Stimulated activated CD4-positive, alpha-beta T cell treated with anti-CD3 and anti-CD28 coated beads, Interleukin-1b, Interleukin-23, amount 100 ng/mL, for 4 hours (primary cell): ENCODE results near the gene CDNF.
"Not testable (repeated sequence)": the region's sequence is repeated elsewhere in the genome, so short reads cannot be mapped to it uniquely, and the experiment has no call there.

Experiments
- DNase-seq, 2 donors: peaks; one replicate each; pipeline ENCODE4 v3.0.0-alpha.2; 2020; ENCODE audit warnings: low read depth in 2 of 2

Gene CDNF

GRCh38 chr10:14837757-14838581, at the start of gene CDNF, which contains the start of the genes HSPA14 and MSANTD7:
CDNF (minus strand) TSS chr10:14838037; CDS start chr10:14837946, 91 bp downstream.
HSPA14 (plus strand) TSS chr10:14838306; CDS start chr10:14838403, 97 bp downstream.
MSANTD7 (plus strand) TSS chr10:14838306; CDS start chr10:14842285, 3,979 bp downstream.
- peak; percentile 99 for DNase-seq

GRCh38 chr10:14884082-14884481, 46.2 kb upstream of the CDNF start:
- no peak for DNase-seq

DNA sequence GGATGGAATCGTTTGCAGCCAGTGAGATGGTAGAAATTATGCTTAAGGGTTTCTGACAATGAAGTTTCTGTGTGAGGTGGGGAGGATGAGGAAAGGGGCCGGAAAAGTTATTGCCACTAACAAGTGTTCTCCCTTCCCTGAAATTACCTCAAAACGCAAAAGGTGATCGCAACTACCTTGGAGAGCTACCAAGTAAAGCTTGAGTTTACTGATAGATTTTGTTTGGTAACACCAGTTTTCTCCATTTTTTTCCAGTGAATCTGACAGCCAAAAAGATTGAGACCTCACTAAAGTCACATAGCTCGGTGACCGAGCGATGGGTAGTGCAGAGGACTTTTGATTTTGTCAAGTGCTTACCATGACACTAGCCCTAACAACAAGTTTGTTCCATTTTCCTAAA, 42.4 kb upstream of the CDNF start:
- DNase-seq: no peak

DNA sequence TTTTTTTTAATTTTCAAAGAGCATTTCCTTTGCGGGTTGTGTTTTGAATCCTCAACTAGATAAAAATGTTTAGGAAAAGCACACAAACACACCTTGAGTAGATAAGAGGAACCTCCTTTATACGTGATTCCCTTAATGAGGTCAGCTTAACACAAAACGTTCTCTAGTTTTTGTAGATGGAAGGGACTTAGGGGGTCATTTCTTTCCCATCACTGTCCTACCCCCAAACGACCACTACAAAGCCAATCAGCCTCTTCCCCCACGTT, 42.0 kb upstream of the CDNF start:
- no peak for DNase-seq

DNA sequence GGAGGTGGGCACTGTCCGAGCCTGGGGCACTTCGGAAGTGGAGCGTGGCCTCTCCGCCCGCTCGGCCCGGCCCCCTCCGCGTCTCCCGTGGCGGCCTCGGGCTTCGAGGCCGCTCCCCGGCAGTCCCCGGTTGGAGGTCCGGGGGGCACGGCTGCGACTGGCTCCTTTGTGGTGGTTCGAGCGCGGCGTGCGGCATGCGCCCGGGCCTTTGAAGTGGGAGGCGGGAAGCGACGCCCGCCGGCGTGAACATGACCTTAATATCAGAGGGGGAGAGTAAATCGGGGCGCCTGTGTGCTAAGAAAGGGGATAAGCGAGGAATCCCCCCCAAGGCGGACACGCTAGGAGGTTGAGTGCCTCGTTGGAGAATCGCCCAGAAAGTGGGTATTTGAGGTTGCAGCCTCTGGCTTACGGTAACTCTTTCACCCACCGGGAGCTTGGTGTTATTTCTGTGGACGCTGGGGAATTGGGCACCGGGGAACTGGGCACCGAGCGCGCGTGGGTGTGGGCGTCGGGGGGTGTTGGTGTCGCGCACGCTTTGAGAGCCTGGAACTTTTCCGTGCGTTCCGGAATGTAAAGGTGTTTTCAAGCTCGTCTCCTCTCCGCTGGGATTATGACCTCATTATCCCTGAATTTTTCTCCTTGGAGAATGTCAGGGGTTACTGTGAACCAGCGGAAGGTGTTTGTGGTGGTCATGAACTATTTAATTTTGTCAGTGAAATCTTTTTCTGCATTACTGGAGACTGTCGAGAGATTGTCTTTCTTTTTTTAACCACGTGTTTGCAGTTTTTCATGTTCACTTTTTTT, 41.5 kb upstream of the CDNF start:
- peak in 1 of 2 donors; percentile 34 for DNase-seq

DNA sequence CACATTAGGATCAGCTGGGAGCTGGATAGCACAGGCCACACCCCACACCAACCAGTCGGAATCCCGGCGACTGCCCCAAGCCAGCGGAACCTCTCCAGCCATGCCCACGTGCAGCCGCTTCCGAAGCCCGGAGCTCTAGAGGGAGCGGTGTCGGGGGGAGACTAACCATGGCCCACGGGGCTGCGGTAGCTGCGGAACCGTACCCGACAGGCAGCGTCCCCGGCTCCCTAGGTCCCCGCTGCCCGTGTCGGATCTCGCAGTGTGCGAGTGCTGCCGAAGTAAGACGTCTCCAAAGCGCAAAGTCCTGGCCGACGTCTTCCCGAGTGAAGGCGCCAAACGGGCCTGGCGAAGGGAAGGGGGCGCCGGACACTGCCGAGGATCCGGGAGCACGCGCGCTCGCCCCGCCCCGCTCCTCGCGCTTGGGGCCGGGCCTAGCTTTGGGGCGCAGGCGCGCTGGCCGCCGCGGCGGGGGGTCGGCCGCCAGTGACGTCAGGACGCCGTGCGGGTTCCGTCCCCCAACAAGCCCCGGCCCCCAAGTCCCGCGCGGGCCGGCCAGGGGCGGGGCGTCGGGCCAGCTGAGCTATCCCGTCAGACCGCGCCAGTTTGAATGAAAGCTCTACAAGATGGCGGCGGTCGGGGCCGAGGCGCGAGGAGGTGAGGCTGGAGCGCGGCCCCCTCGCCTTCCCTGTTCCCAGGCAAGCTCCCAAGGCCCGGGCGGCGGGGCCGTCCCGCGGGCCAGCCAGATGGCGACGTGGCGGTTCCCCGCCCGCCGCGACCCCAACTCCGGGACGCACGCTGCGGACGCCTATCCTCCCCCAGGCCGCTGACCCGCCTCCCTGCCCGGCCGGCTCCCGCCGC, 40.7 kb upstream of the CDNF start, which contains the start of gene SUV39H2:
Gene SUV39H2 (plus strand): TSS at position 601 of the 858 bp plus-strand sequence. CDS start 23 bp downstream, at position 624.
- peak; percentile 89 to 93 for DNase-seq

- no peak for DNase-seq
Measured at GRCh38 chr10:14876764-14877163, 38.9 kb upstream of the CDNF start.

GRCh38 chr10:14875941-14876340, 38.1 kb upstream of the CDNF start:
- no peak for DNase-seq

DNA sequence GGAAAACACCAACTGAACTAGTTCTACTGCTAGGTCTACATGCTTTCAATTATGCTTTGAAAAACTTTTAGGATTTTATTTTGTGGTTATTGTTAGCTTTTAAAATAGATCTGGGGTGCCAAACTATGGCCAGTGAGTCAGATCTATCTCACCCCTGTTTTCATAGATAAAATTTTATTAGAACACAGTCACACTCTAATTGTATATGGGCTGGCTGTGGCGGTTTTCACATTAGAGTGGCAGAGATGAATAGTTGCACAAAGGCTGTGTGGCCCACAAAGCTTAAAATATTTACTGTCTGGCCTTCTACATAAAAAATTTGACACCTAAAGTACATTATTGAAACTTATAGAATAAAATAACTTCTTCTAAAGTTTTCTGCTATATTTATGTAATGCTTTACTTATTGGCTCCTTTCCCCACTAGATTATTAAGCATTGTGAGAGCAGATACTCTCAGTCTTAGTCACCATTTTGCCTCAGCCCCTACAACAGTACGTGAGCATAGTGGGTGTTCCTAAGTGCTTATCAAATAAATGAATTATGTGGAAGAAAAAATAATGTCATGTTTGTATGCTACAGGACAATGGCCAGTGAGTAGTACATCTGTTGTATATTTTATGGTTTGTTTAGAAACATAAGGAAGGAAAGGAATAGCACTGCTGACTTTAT, 35.4 kb upstream of the CDNF start:
- DNase-seq: no peak

DNA sequence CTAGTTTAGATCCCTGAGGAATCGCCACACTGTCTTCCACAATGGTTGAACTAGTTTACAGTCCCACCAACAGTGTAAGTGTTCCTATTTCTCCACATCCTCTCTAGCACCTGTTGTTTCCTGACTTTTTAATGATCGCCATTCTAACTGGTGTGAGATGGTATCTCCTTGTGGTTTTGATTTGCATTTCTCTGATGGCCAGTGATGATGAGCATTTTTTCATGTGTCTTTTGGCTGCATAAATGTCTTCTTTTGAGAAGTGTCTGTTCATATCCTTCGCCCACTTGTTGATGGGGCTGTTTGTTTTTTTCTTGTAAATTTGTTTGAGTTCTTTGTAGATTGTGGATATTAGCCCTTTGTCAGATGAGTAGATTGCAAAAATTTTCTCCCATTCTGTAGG, 27.0 kb upstream of the CDNF start:
- not testable (repeated sequence) for DNase-seq

- not testable (repeated sequence) for DNase-seq
Measured at GRCh38 chr10:14864466-14864865, 26.6 kb upstream of the CDNF start.

DNA sequence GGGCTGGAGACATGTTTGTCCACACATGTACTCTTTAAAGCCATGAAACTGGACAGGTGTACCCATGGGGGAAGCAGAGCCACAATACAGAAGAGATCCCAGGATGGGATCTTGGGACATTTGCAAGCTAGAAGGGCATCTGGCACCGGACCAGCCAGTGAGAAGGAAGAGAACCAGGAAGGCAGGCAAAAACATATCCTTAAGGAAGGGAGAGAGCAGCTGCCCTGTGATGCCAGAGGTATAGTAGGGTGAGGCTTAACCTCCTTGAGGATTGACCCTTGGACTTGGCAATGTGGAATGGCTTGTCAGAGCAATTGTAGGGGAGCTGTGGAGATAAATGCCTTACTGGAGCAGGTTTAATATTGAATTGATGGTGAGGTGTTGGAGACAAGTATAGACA, 23.0 kb upstream of the CDNF start:
- DNase-seq: no peak

- no peak for DNase-seq
Measured at GRCh38 chr10:14859775-14860174, 21.9 kb upstream of the CDNF start.

- DNase-seq: no peak
Measured at GRCh38 chr10:14859043-14859442, 21.2 kb upstream of the CDNF start.

DNA sequence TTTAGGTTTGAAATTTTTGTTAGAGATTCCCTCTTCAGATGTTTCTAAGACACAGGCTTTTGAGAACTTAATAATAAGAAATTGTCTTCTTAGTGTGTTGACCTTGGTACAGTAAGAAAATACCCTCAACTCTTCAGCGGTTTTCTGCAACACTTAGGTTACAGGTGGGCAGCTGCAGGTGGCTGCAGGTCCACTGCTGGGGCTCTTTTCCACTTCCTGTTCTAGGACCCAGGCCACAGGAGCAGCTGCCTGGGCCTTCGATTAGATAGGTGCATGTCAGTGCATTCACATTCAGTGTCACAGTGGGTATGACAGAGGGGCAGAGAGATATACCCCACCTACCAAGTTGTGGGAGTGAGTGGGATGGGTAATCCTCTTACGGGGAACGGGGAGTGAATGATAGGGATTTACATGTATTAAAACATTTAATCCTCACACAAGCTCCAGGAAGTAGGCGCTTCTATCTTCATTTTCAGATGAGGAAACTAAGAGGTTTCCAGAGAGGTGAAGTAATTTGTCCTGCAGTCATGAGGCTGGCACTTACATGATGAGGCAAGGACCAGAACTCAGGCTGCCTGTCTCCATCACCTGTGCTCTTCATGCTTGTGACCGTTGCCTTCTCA, 20.6 kb upstream of the CDNF start:
- no peak for DNase-seq

- no peak for DNase-seq
Measured at GRCh38 chr10:14855453-14855852, 17.6 kb upstream of the CDNF start.

DNA sequence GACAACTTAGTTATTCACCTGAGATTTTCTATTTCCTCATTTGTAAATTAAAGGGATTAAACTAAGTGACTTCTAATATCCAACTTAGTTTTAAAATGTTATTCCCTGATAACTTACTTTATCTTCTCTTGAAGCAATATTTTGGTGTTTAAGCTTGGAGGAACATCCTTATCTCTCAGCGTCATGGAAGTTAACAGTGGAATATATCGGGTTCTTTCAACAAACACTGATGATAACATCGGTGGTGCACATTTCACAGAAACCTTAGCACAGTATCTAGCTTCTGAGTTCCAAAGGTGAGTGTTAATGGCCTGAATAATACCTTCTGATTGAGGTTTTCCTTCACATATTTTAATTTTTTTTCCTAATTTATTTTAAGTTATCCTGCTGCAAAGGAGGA, 14.4 kb upstream of the CDNF start:
- DNase-seq: no peak

GRCh38 chr10:14844948-14845347, 7.1 kb upstream of the CDNF start:
- no peak for DNase-seq

- DNase-seq: no peak
Measured at GRCh38 chr10:14843327-14843988, 5.6 kb upstream of the CDNF start.

- DNase-seq: no peak
Measured at GRCh38 chr10:14840178-14840577, 2.3 kb upstream of the CDNF start.
